OCI-LY3 (cell line): Measurements from ENCODE around the gene RASSF1.

Experiments
- H2AFZ ChIP-seq: fragments of 200-600, 300-600 bp; shearing (Covaris generic); 2 replicates; pipeline ENCODE4 v1.6.0; 2014; ENCODE audit warnings: antibody characterized with exemption, low read depth, low read length
- H3K27ac ChIP-seq: fragments of 200-600, 300-600 bp; sonication (generic); 2 replicates; pipeline ENCODE4 v1.5.1; 2014; ENCODE audit warnings: mild to moderate bottlenecking, low read length, moderate library complexity, mixed read lengths
- H3K27me3 ChIP-seq: fragments of 200-600, 300-600 bp; sonication (generic); 2 replicates; pipeline ENCODE4 v1.6.1; 2014; ENCODE audit warnings: low read depth, low read length, mixed read lengths
- H3K36me3 ChIP-seq: fragments of 200-600, 300-600 bp; sonication (generic); replicated peaks from 2 replicates; pipeline ENCODE3; 2014; ENCODE audit warnings: low read depth, low read length, mixed read lengths
- H3K4me1 ChIP-seq: fragments of 300-600, 200-600 bp; sonication (generic); 2 replicates; pipeline ENCODE4 v1.6.1; 2014; ENCODE audit warnings: low read length, mixed read lengths
- H3K4me2 ChIP-seq: fragments of 200-600, 300-600 bp; sonication (generic); 2 replicates; pipeline ENCODE4 v1.6.1; 2014; ENCODE audit warnings: low read length, mixed read lengths
- H3K4me3 ChIP-seq: fragments of 300-600, 200-600 bp; sonication (generic); 2 replicates; pipeline ENCODE4 v1.5.1; 2014; ENCODE audit warnings: antibody characterized with exemption, mild to moderate bottlenecking, low read length, moderate library complexity
- H3K79me2 ChIP-seq: fragments of 300-600, 200-600 bp; shearing (Covaris generic); 2 replicates; pipeline ENCODE4 v1.6.1; 2014; ENCODE audit warnings: mild to moderate bottlenecking, low read length, mixed read lengths
- H3K9ac ChIP-seq: fragments of 300-600, 200-600 bp; shearing (Covaris generic); 2 replicates; pipeline ENCODE4 v1.6.0; 2014; ENCODE audit warnings: mild to moderate bottlenecking, low read length, moderate library complexity
- H3K9me3 ChIP-seq: fragments of 200-600, 300-600 bp; shearing (Covaris generic); 2 replicates; pipeline ENCODE4 v1.6.1; 2014; ENCODE audit warnings: low read length, mixed read lengths; ENCODE audit not compliant: insufficient read depth
- H4K20me1 ChIP-seq: fragments of 200-600, 300-600 bp; sonication (generic); 2 replicates; pipeline ENCODE4 v1.6.1; 2016; ENCODE audit warnings: low read length, mixed read lengths; ENCODE audit not compliant: insufficient read depth
- CTCF ChIP-seq: fragments of 200-600, 300-600 bp; sonication (generic); IDR thresholded peaks from 2 replicates; pipeline ENCODE4 v1.5.1; 2014; ENCODE audit warnings: antibody characterized with exemption, low read length, low read depth
- EZH2phosphoT487 ChIP-seq: fragments of 200-600 bp; shearing (Covaris generic); IDR thresholded peaks from 2 replicates; pipeline ENCODE4 v1.6.1; 2018; ENCODE audit warnings: antibody characterized with exemption, mixed run types, low read depth

The RASSF1 gene

GRCh38 chr3:50324351-50325112 is 16.1 kb downstream of the RASSF1 start:
- Histone ChIP-seq H3K79me2 (peaks cover 33% of the 10 kb centered on the region), H3K36me3 (peaks cover 11% of the 10 kb centered on the region), H4K20me1 (no peaks in the 10 kb centered on the region), H3K27ac (no peak overlapping the region), H3K27me3 (no peaks in the 10 kb centered on the region), H3K4me3 (no peak overlapping the region), H3K4me2 (no peak overlapping the region), H3K9ac (no peak overlapping the region), H3K9me3 (no peaks in the 10 kb centered on the region), H2AFZ (no peak overlapping the region), H3K4me1 (peaks cover 35% of the 10 kb centered on the region)
- peak; percentile 86 for TF ChIP-seq CTCF
- no peak for TF ChIP-seq EZH2phosphoT487

- H3K27me3 ChIP-seq, result no peaks in the 10 kb centered on the region
- peaks cover 35% of the 10 kb centered on the region for H3K4me1 ChIP-seq
- H3K9ac ChIP-seq, result no peak overlapping the region
- no peak overlapping the region for H3K27ac ChIP-seq
- no peak overlapping the region for H3K4me3 ChIP-seq
- no peak overlapping the region for H3K4me2 ChIP-seq
- TF ChIP-seq CTCF, result no peak
- TF ChIP-seq EZH2phosphoT487, result no peak
- H3K36me3 ChIP-seq, result peaks cover 16% of the 10 kb centered on the region
- no peaks in the 10 kb centered on the region for H4K20me1 ChIP-seq
- H3K9me3 ChIP-seq, result no peaks in the 10 kb centered on the region
- H2AFZ ChIP-seq, result no peak overlapping the region
- H3K79me2 ChIP-seq, result peaks cover 34% of the 10 kb centered on the region
Measured at GRCh38 chr3:50323614-50324199, 16.9 kb downstream of the RASSF1 start.

- Histone ChIP-seq H3K27ac (no peak overlapping the region), H2AFZ (no peak overlapping the region), H3K9ac (no peak overlapping the region), H3K4me3 (no peak overlapping the region), H3K36me3 (peaks cover 18% of the 10 kb centered on the region), H3K27me3 (no peaks in the 10 kb centered on the region), H3K9me3 (no peaks in the 10 kb centered on the region), H3K4me1 (peaks cover 31% of the 10 kb centered on the region), H3K79me2 (peaks cover 34% of the 10 kb centered on the region), H4K20me1 (no peaks in the 10 kb centered on the region), H3K4me2 (no peak overlapping the region)
- TF ChIP-seq EZH2phosphoT487 (no peak), CTCF (no peak)
Measured at GRCh38 chr3:50323092-50323600, 17.5 kb downstream of the RASSF1 start.

- no peaks in the 10 kb centered on the region for H3K9me3 ChIP-seq
- TF ChIP-seq CTCF, result no peak
- TF ChIP-seq EZH2phosphoT487, result no peak
- H2AFZ ChIP-seq, result peak within 1 kb of the TSS; percentile 93
- H4K20me1 ChIP-seq, result no peaks in the 10 kb centered on the region
- H3K4me3 ChIP-seq, result peak within 1 kb of the TSS; percentile 84
- peaks cover 29% of the 10 kb centered on the region for H3K79me2 ChIP-seq
- H3K4me1 ChIP-seq, result peaks cover 34% of the 10 kb centered on the region
- H3K27me3 ChIP-seq, result no peaks in the 10 kb centered on the region
- peak within 1 kb of the TSS; percentile 74 for H3K27ac ChIP-seq
- peaks cover 22% of the 10 kb centered on the region for H3K36me3 ChIP-seq
- peak within 1 kb of the TSS; percentile 87 for H3K4me2 ChIP-seq
- peak within 1 kb of the TSS; percentile 86 for H3K9ac ChIP-seq
Measured at GRCh38 chr3:50322386-50323091, 18.1 kb downstream of the RASSF1 start, which contains the start of gene HYAL2. Gene HYAL2, minus strand, starts transcription at chr3:50322745. Its CDS starts 2,256 bp downstream, at chr3:50320489.
